ENCODE data around the gene FAM151A. TPM values are rescaled to one million over a fixed set of nuclear protein-coding genes. Genes with fewer than 3 reads are reported as not detected.

The FAM151A gene
- total RNA-seq, 1 donor from 2014 or later = not detected

- H3K4me3 ChIP-seq (ENCODE audit: low read depth, low read length) = no peak overlapping the region
- DNase-seq (ENCODE audit: low read depth) (no peak), FAIRE-seq (no peak)
- no peak for TF ChIP-seq CTCF (IDR thresholded peaks at IDR 0.05; ENCODE audit: insufficient read depth, low read length, severe bottlenecking)
- no peaks in the 10 kb centered on the region for H3K27me3 ChIP-seq (ENCODE audit: control insufficient read depth, insufficient read depth, low read length)
- H3K36me3 ChIP-seq (ENCODE audit: control insufficient read depth, insufficient read depth, low read length) = peaks cover 3% of the 10 kb centered on the region
Observed at GRCh38 chr1:54599211-54599823, 24.0 kb downstream of the FAM151A start.

GRCh38 chr1:54597455-54598030, 25.8 kb downstream of the FAM151A start:
- peaks cover 3% of the 10 kb centered on the region for H3K36me3 ChIP-seq (ENCODE audit: control insufficient read depth, insufficient read depth, low read length)

GRCh38 chr1:54596756-54597155, 26.6 kb downstream of the FAM151A start:
- Histone ChIP-seq H3K36me3 (ENCODE audit: control insufficient read depth, insufficient read depth, low read length) (peaks cover 3% of the 10 kb centered on the region), H3K27me3 (ENCODE audit: control insufficient read depth, insufficient read depth, low read length) (no peaks in the 10 kb centered on the region), H3K4me3 (ENCODE audit: low read depth, low read length) (no peak overlapping the region)
- TF ChIP-seq CTCF (IDR thresholded peaks at IDR 0.05; ENCODE audit: insufficient read depth, low read length, severe bottlenecking) = no peak
- no peak for DNase-seq (ENCODE audit: low read depth)
- no peak for FAIRE-seq

More at GRCh38 chr1:54597455-54598030, 25.8 kb downstream of the FAM151A start:
- no peak for DNase-seq (ENCODE audit: low read depth)
- Histone ChIP-seq H3K27me3 (ENCODE audit: control insufficient read depth, insufficient read depth, low read length) (no peaks in the 10 kb centered on the region), H3K4me3 (ENCODE audit: low read depth, low read length) (no peak overlapping the region)
- TF ChIP-seq CTCF (IDR thresholded peaks at IDR 0.05; ENCODE audit: insufficient read depth, low read length, severe bottlenecking) = no peak
- FAIRE-seq = no peak

DNA sequence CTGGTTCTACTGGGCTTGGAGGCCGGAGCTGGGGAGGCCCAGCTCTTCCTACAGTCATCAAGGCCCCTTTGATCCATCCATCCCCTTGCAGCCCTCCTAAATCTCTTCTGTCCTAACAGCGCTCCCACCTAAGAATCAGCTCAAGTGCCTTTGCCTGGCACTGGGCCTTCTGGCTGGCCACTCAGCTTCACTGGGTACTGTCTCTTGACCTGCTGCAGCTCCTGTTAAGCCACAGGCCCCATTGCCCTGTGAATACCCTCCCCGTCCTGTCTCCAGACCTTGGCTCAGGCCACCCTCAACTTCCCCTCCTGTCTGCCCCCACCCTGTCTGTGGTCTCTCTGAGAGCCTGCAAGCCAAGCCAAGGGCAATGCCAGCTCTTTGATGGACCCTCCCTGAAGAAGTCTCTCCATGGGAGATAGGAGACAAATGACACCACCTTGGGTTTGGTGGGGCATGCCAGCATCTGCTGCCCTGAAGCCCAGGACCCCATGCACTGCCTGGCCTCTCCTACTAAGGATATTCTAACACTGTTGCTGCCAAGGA, 27.3 kb downstream of the FAM151A start:
- Histone ChIP-seq H3K36me3 (ENCODE audit: control insufficient read depth, insufficient read depth, low read length) (peaks cover 3% of the 10 kb centered on the region), H3K4me3 (ENCODE audit: low read depth, low read length) (no peak overlapping the region), H3K27me3 (ENCODE audit: control insufficient read depth, insufficient read depth, low read length) (no peaks in the 10 kb centered on the region)
- DNase-seq (ENCODE audit: low read depth) (no peak), FAIRE-seq (no peak)
- TF ChIP-seq CTCF (IDR thresholded peaks at IDR 0.05; ENCODE audit: insufficient read depth, low read length, severe bottlenecking) = no peak

GRCh38 chr1:54594463-54594862, 28.9 kb downstream of the FAM151A start:
- H3K36me3 ChIP-seq (ENCODE audit: control insufficient read depth, insufficient read depth, low read length) = peaks cover 3% of the 10 kb centered on the region
- DNase-seq (ENCODE audit: low read depth) = no peak
- FAIRE-seq = no peak
- no peaks in the 10 kb centered on the region for H3K27me3 ChIP-seq (ENCODE audit: control insufficient read depth, insufficient read depth, low read length)
- no peak for TF ChIP-seq CTCF (IDR thresholded peaks at IDR 0.05; ENCODE audit: insufficient read depth, low read length, severe bottlenecking)
- H3K4me3 ChIP-seq (ENCODE audit: low read depth, low read length) = no peak overlapping the region

Measured in bronchial epithelial cell (primary cell).